ENCODE results near the gene FAM229A. TPM values are rescaled to one million over a fixed set of nuclear protein-coding genes. Genes with fewer than 3 reads are reported as not detected.

The FAM229A gene
- total RNA-seq, 1 experiment from 2014 or later: 4.2 TPM

DNA sequence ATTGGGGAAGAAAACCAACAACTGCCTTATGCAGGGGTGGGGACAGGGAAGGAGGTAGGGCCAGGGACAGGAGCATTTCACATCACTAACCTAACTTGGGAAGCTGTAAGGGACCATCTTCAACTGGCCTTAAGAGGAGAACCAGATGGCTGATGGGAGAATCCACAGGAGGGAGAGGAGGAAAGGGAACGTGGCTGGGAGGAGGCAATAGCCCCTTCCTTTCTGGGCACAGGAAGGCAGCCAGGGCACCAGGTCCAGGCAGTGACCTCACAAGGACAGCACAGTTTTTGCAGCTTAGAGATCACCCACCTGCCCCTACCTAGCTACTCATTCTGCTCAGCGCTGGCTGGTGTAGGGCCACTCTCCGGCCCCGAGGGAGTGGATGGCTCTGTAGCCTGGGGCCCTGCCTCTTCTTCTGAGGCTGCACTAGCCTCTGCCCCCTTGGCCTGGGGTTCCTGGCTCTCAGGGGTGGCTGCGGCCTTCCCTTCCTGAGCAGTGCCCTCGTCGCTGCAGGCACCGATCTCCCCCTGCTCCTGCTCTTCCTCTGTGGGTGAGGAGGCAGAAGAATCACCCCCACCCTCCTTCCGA, 27.9 kb downstream of the FAM229A start:
- Histone ChIP-seq H3K36me3 (peaks cover 45% of the 10 kb centered on the region), H3K27me3 (no peaks in the 10 kb centered on the region), H3K27ac (no peak overlapping the region), H3K4me3 (peak overlapping the region; percentile 98), H3K4me1 (peaks cover 25% of the 10 kb centered on the region), H3K9me3 (replicated peaks) (no peaks in the 10 kb centered on the region)
- no peak for DNase-seq

DNA sequence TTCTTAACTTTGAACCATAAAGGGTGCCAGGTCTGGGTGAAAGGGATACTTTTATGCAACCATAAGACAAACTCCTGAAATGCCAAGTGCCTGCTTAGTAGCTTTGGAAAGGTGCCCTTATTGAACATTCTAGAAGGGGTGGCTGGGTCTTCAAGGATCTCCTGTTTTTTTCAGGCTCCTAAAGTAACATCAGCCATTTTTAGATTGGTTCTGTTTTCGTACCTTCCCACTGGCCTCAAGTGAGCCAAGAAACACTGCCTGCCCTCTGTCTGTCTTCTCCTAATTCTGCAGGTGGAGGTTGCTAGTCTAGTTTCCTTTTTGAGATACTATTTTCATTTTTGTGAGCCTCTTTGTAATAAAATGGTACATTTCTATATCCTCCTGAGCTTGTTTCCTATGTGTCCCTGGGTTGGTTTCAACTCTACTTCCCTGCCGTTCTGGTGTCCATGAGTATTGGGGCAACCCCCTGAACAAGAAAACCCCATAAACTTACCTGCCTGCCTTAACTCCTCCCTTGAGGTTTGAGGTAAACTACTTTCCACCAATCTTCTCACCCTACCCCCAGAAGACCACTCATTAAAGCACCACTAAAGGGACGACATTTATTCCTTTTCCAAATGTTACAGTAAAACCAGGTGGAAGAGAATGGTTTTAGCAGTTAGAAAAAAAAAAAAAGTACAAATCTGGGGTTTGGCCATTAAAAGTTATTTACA, 28.9 kb downstream of the FAM229A start:
- H3K27ac ChIP-seq: no peak overlapping the region
- no peak overlapping the region for H3K4me3 ChIP-seq
- no peak for DNase-seq
- H3K36me3 ChIP-seq: peaks cover 54% of the 10 kb centered on the region
- no peaks in the 10 kb centered on the region for H3K9me3 ChIP-seq (replicated peaks)
- H3K4me1 ChIP-seq: peaks cover 17% of the 10 kb centered on the region
- no peaks in the 10 kb centered on the region for H3K27me3 ChIP-seq

DNA sequence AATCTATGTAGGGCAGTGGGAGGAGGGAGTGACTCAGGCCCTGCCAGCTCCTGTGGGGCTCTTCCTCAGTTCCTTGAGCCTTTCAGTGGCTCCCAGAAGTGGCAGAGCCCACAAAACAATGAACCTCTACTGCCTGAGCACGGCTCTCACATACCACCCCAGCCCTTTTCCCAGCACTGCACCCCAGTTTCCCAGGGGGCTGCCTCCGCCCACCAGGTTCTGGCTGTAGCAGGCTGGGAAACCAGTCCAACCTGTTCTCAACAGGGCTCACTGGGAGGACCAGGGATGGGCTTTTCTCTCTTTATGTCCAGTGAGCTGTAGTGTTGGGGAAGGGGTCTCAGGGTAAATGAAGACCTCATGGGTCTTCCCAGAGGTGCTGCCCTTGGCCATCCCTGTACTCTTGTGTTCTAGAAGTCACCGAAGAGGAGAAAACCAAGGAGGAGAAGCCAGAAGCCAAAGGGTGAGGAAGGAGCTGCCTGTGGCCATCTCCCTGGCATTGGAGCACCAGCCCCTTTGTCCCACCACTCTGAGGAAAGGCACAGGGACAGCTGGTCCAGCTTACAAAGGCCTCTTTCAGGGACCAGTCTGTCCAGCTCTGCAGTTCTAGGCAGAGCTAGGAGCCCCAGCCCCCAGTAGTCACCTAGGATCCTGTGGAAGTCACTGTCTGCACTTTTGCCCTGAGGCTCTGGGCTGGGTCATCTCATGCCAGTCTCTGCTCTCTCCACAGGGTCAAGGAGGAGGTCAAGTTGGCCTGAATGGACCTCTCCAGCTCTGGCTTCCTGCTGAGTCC, 29.8 kb downstream of the FAM229A start:
- peak in 1 of 2 experiments; percentile 42 for DNase-seq
- H3K4me3 ChIP-seq: no peak overlapping the region
- H3K36me3 ChIP-seq: peaks cover 59% of the 10 kb centered on the region
- H3K9me3 ChIP-seq (replicated peaks): no peaks in the 10 kb centered on the region
- no peak overlapping the region for H3K27ac ChIP-seq
- no peaks in the 10 kb centered on the region for H3K27me3 ChIP-seq
- H3K4me1 ChIP-seq: peaks cover 10% of the 10 kb centered on the region

DNA sequence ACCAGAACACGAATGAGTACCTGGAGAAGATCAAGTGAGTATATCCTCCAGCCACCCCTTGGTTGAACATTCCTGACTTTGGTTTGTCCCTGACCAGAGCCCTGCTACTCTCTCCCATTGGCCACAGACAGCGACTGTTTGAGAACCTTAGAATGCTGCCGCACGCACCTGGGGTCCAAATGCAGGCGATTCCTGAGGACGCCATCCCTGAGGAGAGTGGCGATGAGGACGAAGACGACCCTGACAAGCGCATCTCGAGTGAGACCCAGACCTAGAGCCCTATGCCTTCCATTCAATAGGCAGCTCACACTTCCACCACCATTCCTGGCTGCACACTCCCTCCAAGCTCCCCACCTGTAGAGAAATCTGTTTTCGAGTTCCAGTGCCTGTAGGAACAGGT, 30.7 kb downstream of the FAM229A start:
- Histone ChIP-seq H3K4me3 (no peak overlapping the region), H3K27me3 (no peaks in the 10 kb centered on the region), H3K9me3 (replicated peaks) (no peaks in the 10 kb centered on the region), H3K27ac (no peak overlapping the region), H3K4me1 (peaks cover 1% of the 10 kb centered on the region; the same call in 1 of the 2 replicates), H3K36me3 (peaks cover 60% of the 10 kb centered on the region)
- DNase-seq: no peak

DNA sequence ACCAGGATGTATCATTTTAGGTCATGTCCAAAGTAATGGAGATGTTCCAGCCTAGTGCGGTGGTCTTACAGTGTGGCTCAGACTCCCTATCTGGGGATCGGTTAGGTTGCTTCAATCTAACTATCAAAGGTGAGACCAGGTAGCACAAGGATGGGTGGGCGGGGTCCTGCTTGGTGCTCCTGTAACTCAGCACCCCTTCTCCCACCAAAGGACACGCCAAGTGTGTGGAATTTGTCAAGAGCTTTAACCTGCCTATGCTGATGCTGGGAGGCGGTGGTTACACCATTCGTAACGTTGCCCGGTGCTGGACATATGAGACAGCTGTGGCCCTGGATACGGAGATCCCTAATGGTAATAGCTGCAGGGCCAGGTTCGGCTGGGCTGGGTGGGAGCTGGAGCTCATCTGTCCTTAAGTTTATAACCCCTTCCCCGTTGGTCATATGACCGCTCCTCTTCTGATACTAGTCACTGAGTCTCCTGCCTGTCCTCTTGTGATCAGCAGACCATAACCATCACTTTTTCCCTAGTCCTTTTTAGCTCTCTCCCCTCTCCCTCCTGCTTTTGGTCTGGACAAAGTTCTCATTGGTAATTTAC, 31.6 kb downstream of the FAM229A start:
- Histone ChIP-seq H3K9me3 (replicated peaks) (no peaks in the 10 kb centered on the region), H3K27ac (no peak overlapping the region), H3K36me3 (peaks cover 63% of the 10 kb centered on the region), H3K4me3 (no peak overlapping the region), H3K4me1 (no peaks in the 10 kb centered on the region), H3K27me3 (no peaks in the 10 kb centered on the region)
- DNase-seq: no peak

DNA sequence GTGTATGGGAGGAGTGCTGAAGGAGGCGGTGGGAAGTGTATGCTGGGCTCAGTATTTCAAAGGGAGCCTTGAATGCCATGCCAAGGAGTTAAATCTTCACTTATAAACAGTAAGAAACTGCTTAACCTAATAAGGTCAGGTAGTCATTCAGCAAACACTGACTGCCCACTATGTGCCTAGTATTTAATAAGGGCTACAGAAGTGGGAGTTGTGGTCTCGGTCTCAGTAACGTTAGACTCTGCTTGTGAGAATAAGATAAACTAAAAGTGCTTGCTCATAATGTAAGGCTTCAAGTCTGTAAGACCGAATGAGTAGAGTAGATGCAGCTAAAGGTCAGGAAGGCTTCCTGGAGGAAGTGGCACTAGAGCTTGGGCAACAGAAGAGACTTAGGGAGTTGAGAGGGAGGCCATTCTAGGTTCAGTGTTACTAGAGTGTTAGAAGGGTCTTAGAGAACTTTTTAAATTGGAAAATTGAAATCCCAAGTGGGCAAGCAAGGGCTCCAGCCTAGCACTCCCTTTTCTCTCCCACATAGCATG, 32.3 kb downstream of the FAM229A start:
- Histone ChIP-seq H3K4me3 (no peak overlapping the region), H3K27me3 (no peaks in the 10 kb centered on the region), H3K4me1 (no peaks in the 10 kb centered on the region), H3K36me3 (peaks cover 70% of the 10 kb centered on the region), H3K9me3 (replicated peaks) (no peaks in the 10 kb centered on the region), H3K27ac (no peak overlapping the region)
- DNase-seq: no peak

DNA sequence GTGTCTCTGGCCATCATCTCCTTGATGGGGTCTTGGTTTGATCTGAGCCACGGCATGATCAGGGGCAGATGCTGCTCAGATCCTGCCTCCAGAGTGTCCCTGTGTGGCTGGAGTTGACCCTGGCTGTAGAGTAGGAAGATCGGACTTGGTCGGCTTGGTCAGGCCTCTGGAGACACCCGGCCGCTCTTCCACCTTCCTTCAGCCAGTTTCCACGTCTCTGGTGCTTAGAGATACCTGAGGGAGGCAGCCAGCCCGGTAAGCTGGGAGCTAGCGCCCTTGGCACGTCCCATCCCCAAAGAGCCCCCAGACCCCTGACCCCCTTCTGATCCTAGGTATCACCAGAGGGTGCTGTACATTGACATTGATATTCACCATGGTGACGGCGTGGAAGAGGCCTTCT, 35.1 kb downstream of the FAM229A start:
- H3K4me1 ChIP-seq: no peaks in the 10 kb centered on the region
- H3K36me3 ChIP-seq: peaks cover 52% of the 10 kb centered on the region
- no peak overlapping the region for H3K27ac ChIP-seq
- no peak for DNase-seq
- H3K9me3 ChIP-seq (replicated peaks): no peaks in the 10 kb centered on the region
- H3K27me3 ChIP-seq: no peaks in the 10 kb centered on the region
- no peak overlapping the region for H3K4me3 ChIP-seq

DNA sequence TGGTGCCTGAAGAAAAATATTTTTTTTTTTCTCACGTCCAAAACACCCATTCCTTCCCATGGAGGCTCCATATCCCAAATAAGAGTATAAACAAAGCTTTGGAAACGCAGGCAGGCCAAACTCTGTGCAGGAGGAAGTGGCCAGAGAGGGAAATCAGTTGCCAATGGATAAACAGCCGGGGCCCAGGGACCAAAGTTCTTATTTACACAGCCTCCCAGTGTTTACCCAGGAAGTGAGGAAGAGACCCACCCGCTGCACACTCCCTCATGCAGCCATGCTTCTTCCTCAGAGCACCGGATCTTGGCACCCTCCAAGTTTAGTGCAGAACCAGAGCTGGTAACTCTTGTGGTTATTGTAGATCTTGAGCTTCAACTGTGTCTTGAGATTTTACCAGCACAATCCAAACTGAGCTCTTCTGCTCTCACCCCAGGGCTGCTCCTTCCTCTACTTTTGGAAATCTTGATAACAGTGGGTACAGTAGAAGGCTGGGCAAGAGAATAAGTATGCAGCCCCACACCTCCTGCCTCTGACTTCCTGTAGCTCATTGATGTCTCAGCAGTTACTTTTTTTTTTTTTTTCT, 40.5 kb downstream of the FAM229A start:
- DNase-seq: no peak
- Histone ChIP-seq H3K36me3 (peaks cover 40% of the 10 kb centered on the region), H3K27ac (no peak overlapping the region), H3K4me1 (no peaks in the 10 kb centered on the region), H3K9me3 (replicated peaks) (no peaks in the 10 kb centered on the region), H3K4me3 (no peak overlapping the region), H3K27me3 (no peaks in the 10 kb centered on the region)

DNA sequence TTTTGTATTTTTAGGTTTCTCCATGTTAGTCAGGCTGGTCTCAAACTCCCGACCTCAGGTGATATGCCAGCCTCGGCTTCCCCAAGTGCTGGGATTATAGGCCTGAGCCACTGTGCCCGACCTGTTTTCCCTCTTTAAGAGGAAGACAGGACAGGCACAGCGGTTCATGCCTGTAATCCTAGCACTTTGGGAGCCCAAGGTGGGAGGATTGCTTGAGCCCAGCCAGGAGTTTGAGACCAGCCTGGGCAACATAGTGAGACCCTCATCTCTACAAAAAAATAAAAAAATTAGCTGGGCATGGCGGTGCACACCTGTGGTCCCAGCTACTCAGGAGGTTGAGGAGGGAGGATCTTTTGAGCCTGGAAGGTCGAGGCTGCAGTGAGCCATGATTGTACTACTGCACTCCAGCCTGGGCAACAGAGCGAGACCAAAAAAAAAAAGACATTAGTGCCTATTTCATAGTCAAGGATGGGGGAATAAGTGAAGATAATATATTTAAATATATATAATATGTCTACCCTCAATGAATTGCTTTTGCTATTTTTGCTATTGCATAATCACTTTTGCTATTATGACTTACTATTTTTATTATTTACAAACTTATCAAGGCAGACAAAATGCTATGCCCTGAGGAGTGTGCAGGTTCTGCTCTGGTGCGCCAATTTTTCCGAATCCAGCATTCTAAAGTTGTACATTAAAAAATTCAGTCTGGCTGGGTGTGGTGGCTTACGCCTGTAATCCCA, 44.0 kb downstream of the FAM229A start:
- Histone ChIP-seq H3K9me3 (replicated peaks) (no peaks in the 10 kb centered on the region), H3K27ac (no peak overlapping the region), H3K36me3 (peaks cover 26% of the 10 kb centered on the region), H3K27me3 (no peaks in the 10 kb centered on the region), H3K4me1 (no peaks in the 10 kb centered on the region; the same call in 1 of the 2 replicates), H3K4me3 (no peak overlapping the region)
- DNase-seq: no peak

DNA sequence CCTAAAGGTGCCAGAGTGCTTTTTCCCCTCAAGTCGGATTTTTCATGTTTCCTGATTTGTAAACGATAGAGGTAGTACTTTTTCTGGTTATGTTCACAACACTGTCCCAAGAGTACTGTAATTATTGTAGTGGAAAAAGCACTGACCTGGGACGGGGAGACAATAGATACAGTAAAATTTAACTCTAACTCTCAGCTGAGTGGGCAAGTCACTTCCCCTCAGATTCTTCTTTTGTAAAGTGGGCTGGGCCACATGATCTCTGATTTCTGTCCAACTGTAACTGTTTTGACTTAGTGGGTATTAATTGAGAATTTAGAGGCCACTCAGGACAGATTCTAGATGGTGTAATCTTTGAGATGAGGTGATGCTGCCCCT, 45.4 kb downstream of the FAM229A start:
- H3K9me3 ChIP-seq (replicated peaks): no peaks in the 10 kb centered on the region
- peaks cover 26% of the 10 kb centered on the region for H3K36me3 ChIP-seq
- no peak overlapping the region for H3K4me3 ChIP-seq
- H3K27ac ChIP-seq: no peak overlapping the region
- no peaks in the 10 kb centered on the region; the same call in 1 of the 2 replicates for H3K4me1 ChIP-seq
- H3K27me3 ChIP-seq: no peaks in the 10 kb centered on the region
- DNase-seq: no peak

DNA sequence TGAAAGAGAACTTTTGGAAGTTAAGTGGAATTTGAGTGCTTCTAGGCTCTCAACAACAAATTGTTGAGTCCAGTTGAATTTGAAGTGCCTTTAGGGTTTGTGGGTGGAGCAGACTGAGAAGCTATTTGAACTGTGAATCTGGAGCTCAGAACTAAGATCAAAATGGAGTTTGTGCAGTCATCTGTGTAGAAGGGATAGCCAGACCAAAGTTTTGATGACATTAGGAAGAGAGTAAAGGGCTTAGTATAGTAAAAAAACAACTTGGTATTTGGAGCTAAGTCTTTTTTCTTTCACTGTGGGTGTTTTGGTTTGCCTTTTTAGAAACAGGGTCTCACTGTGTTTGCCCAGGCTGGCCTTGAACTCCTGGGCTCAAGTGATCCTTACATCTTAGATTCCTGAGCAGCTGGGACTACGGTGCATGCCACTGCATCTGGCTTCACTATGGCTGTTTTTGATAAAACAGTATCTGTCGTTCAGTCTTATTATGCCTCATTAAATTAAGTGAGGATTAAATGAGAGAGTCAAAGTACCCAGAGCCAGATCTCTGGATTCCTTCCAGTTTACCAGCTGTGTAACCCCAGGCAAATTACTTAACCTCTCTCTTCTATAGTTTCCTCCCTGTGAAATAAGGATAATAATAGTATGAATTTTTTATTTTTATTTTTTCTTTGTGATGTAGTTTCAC, 50.4 kb downstream of the FAM229A start:
- H3K9me3 ChIP-seq (replicated peaks): no peaks in the 10 kb centered on the region
- H3K27me3 ChIP-seq: no peaks in the 10 kb centered on the region
- H3K4me3 ChIP-seq: no peak overlapping the region
- no peaks in the 10 kb centered on the region; the same call in 1 of the 2 replicates for H3K4me1 ChIP-seq
- peaks cover 13% of the 10 kb centered on the region; the same call in 1 of the 2 replicates for H3K36me3 ChIP-seq
- H3K27ac ChIP-seq: no peak overlapping the region
- no peak for DNase-seq
